Cardiac atrium fibroblast (primary cell): ENCODE measurements around the gene DNAJC7. TPM values are rescaled to one million over a fixed set of nuclear protein-coding genes. Genes with fewer than 3 reads are reported as not detected.

ENCODE experiments used
- total RNA-seq: library from RNA; depleted of rRNA; stranded (reverse); fragments of >200 nt; gene quantifications from 2 replicates; pipeline ENCODE4 v1.2.3, GENCODE V29; 2015

DNAJC7 gene
- 51.7 and 54.7 TPM in 2 replicates for total RNA-seq

GRCh38 chr17:42016941-42017865, at the start of gene DNAJC7:
TSS of gene DNAJC7 (minus strand) at chr17:42017439. CDS start at chr17:42017416, 23 bp downstream.

GRCh38 chr17:42050393-42051012, 33.3 kb upstream of the DNAJC7 start, which contains the start of gene C17orf113:
TSS of gene C17orf113 (minus strand) at chr17:42050601. CDS start at chr17:42043376, 7,225 bp downstream.

GRCh38 chr17:42019509-42020404, 2.5 kb upstream of the DNAJC7 start, which contains the start of gene NKIRAS2:
TSS of gene NKIRAS2 (plus strand) at chr17:42020090. CDS start at chr17:42021578, 1,488 bp downstream.

GRCh38 chr17:41966463-41967140, 50.6 kb downstream of the DNAJC7 start, which contains the start of gene CNP:
TSS of gene CNP (plus strand) at chr17:41966795. CDS start at chr17:41966885, 90 bp downstream.

GRCh38 chr17:41930009-41930832, 87.0 kb downstream of the DNAJC7 start, which contains the start of gene ODAD4:
TSS of gene ODAD4 (plus strand) at chr17:41930617. CDS start at chr17:41930724, 107 bp downstream.

Other genes starting within 250 kb of the DNAJC7 start
- 54.1 and 57.0 TPM in 2 replicates for gene JUP, start 230.7 kb downstream of the DNAJC7 start, total RNA-seq
- gene P3H4, start 205.5 kb downstream of the DNAJC7 start, total RNA-seq, result 86.3 and 93.0 TPM in 2 replicates
- 676 and 811 TPM in 2 replicates for gene FKBP10, start 204.4 kb downstream of the DNAJC7 start, total RNA-seq
- 43.9 and 65.1 TPM in 2 replicates for gene NT5C3B, start 181.2 kb downstream of the DNAJC7 start, total RNA-seq
- not detected in 2 replicates for gene KLHL10, start 179.6 kb downstream of the DNAJC7 start, total RNA-seq
- 17.1 and 23.3 TPM in 2 replicates for gene KLHL11, start 152.0 kb downstream of the DNAJC7 start, total RNA-seq
- 187 and 262 TPM in 2 replicates for gene ACLY, start 98.5 kb downstream of the DNAJC7 start, total RNA-seq
- gene ODAD4, start 86.8 kb downstream of the DNAJC7 start, total RNA-seq, result 0.16 and 0.18 TPM in 2 replicates
- 64.6 and 82.6 TPM in 2 replicates for gene CNP, start 50.6 kb downstream of the DNAJC7 start, total RNA-seq
- 60.7 and 84.6 TPM in 2 replicates for gene NKIRAS2, start 2.7 kb upstream of the DNAJC7 start, total RNA-seq
- gene C17orf113, start 33.2 kb upstream of the DNAJC7 start, total RNA-seq, result 0.18 and 0.49 TPM in 2 replicates
- not detected in 2 replicates for gene ZNF385C, start 81.0 kb upstream of the DNAJC7 start, total RNA-seq
- gene DHX58, start 95.3 kb upstream of the DNAJC7 start, total RNA-seq, result 6.3 and 10.4 TPM in 2 replicates
- 9.9 and 10.2 TPM in 2 replicates for gene KAT2A, start 103.9 kb upstream of the DNAJC7 start, total RNA-seq
- not detected in 2 replicates for gene HSPB9, start 105.4 kb upstream of the DNAJC7 start, total RNA-seq
- 120 and 154 TPM in 2 replicates for gene RAB5C, start 137.6 kb upstream of the DNAJC7 start, total RNA-seq
- gene KCNH4, start 163.7 kb upstream of the DNAJC7 start, total RNA-seq, result not detected in 2 replicates
- gene HCRT, start 168.0 kb upstream of the DNAJC7 start, total RNA-seq, result not detected in 2 replicates
- gene GHDC, start 177.1 kb upstream of the DNAJC7 start, total RNA-seq, result 16.8 and 22.5 TPM in 2 replicates